Neural progenitor cell (in vitro differentiated cells): ENCODE data around the gene F7.

Source experiments
- EZH2 ChIP-seq: fragments of 200-600 bp; sonication (generic); IDR thresholded peaks from 2 replicates; pipeline ENCODE4 v1.6.1; 2017; ENCODE audit warnings: antibody characterized with exemption, mild to moderate bottlenecking, moderate library complexity
- TF ChIP-seq, protein P1 (sequence below): fragments of 200-600 bp; sonication (generic); IDR thresholded peaks from 2 replicates; pipeline ENCODE4 v1.5.1; 2017; ENCODE audit warnings: antibody characterized with exemption, mild to moderate bottlenecking

- TF ChIP-seq, protein P1, sequence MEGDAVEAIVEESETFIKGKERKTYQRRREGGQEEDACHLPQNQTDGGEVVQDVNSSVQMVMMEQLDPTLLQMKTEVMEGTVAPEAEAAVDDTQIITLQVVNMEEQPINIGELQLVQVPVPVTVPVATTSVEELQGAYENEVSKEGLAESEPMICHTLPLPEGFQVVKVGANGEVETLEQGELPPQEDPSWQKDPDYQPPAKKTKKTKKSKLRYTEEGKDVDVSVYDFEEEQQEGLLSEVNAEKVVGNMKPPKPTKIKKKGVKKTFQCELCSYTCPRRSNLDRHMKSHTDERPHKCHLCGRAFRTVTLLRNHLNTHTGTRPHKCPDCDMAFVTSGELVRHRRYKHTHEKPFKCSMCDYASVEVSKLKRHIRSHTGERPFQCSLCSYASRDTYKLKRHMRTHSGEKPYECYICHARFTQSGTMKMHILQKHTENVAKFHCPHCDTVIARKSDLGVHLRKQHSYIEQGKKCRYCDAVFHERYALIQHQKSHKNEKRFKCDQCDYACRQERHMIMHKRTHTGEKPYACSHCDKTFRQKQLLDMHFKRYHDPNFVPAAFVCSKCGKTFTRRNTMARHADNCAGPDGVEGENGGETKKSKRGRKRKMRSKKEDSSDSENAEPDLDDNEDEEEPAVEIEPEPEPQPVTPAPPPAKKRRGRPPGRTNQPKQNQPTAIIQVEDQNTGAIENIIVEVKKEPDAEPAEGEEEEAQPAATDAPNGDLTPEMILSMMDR, result no peak
- TF ChIP-seq EZH2, result no peak
Observed at GRCh38 chr13:113065406-113066141, 40.0 kb upstream of the F7 start.
